IPS-18c (cell line): ENCODE data around the gene NRP2.

Source experiments
- H3K4me3 ChIP-seq: 2 replicates; pipeline ENCODE4 v1.7.0; 2013; ENCODE audit warnings: low read depth, mild to moderate bottlenecking, low read length, moderate library complexity; ENCODE audit not compliant: insufficient read depth
- H3K9me3 ChIP-seq: one replicate; pipeline ENCODE4 v1.6.1; 2013; ENCODE audit warnings: mild to moderate bottlenecking, low read length, moderate library complexity; ENCODE audit not compliant: control insufficient read depth, insufficient read depth

The NRP2 gene

GRCh38 chr2:205732314-205732713 is 50.0 kb downstream of the NRP2 start:
- Histone ChIP-seq H3K9me3 (peaks cover 2% of the 10 kb centered on the region), H3K4me3 (no peak overlapping the region)

- Histone ChIP-seq H3K4me3 (no peak overlapping the region), H3K9me3 (peaks cover 2% of the 10 kb centered on the region)
Observed at GRCh38 chr2:205733082-205733481, 50.8 kb downstream of the NRP2 start.

GRCh38 chr2:205733648-205734047 is 51.3 kb downstream of the NRP2 start:
- Histone ChIP-seq H3K9me3 (peaks cover 2% of the 10 kb centered on the region), H3K4me3 (no peak overlapping the region)

- peaks cover 2% of the 10 kb centered on the region for H3K9me3 ChIP-seq
Observed at GRCh38 chr2:205734436-205735037, 52.2 kb downstream of the NRP2 start.

GRCh38 chr2:205738117-205738968 is 56.0 kb downstream of the NRP2 start:
- H3K4me3 ChIP-seq = no peak overlapping the region
- H3K9me3 ChIP-seq = no peaks in the 10 kb centered on the region

More at GRCh38 chr2:205734436-205735037, 52.2 kb downstream of the NRP2 start:
- no peak overlapping the region for H3K4me3 ChIP-seq

- H3K4me3 ChIP-seq = no peak overlapping the region
- H3K9me3 ChIP-seq = no peaks in the 10 kb centered on the region
Observed at GRCh38 chr2:205739620-205740019, 57.3 kb downstream of the NRP2 start.

GRCh38 chr2:205740381-205740780 is 58.1 kb downstream of the NRP2 start:
- Histone ChIP-seq H3K9me3 (no peaks in the 10 kb centered on the region), H3K4me3 (no peak overlapping the region)

GRCh38 chr2:205741256-205741978 is 59.1 kb downstream of the NRP2 start:
- Histone ChIP-seq H3K4me3 (no peak overlapping the region), H3K9me3 (no peaks in the 10 kb centered on the region)

- Histone ChIP-seq H3K9me3 (no peaks in the 10 kb centered on the region), H3K4me3 (no peak overlapping the region)
Observed at GRCh38 chr2:205743137-205743536, 60.8 kb downstream of the NRP2 start.

GRCh38 chr2:205744074-205744591 is 61.8 kb downstream of the NRP2 start:
- Histone ChIP-seq H3K4me3 (no peak overlapping the region), H3K9me3 (no peaks in the 10 kb centered on the region)

- Histone ChIP-seq H3K9me3 (no peaks in the 10 kb centered on the region), H3K4me3 (no peak overlapping the region)
Observed at GRCh38 chr2:205745661-205746419, 63.5 kb downstream of the NRP2 start.

- no peak overlapping the region for H3K4me3 ChIP-seq
- H3K9me3 ChIP-seq = no peaks in the 10 kb centered on the region
Observed at GRCh38 chr2:205746420-205746785, 64.1 kb downstream of the NRP2 start.

- no peaks in the 10 kb centered on the region for H3K9me3 ChIP-seq
- no peak overlapping the region; the same call in 1 of the 2 replicates for H3K4me3 ChIP-seq
Observed at GRCh38 chr2:205747829-205748386, 65.6 kb downstream of the NRP2 start.

GRCh38 chr2:205748639-205749038 is 66.3 kb downstream of the NRP2 start:
- Histone ChIP-seq H3K9me3 (no peaks in the 10 kb centered on the region), H3K4me3 (no peak overlapping the region)

- H3K9me3 ChIP-seq = no peaks in the 10 kb centered on the region
- H3K4me3 ChIP-seq = no peak overlapping the region
Observed at GRCh38 chr2:205749078-205749477, 66.8 kb downstream of the NRP2 start.

GRCh38 chr2:205750797-205751196 is 68.5 kb downstream of the NRP2 start:
- Histone ChIP-seq H3K4me3 (no peak overlapping the region), H3K9me3 (no peaks in the 10 kb centered on the region)

- Histone ChIP-seq H3K4me3 (no peak overlapping the region), H3K9me3 (no peaks in the 10 kb centered on the region)
Observed at GRCh38 chr2:205751569-205752031, 69.3 kb downstream of the NRP2 start.
